ENCODE measurements around the gene LRCH1.

DNA sequence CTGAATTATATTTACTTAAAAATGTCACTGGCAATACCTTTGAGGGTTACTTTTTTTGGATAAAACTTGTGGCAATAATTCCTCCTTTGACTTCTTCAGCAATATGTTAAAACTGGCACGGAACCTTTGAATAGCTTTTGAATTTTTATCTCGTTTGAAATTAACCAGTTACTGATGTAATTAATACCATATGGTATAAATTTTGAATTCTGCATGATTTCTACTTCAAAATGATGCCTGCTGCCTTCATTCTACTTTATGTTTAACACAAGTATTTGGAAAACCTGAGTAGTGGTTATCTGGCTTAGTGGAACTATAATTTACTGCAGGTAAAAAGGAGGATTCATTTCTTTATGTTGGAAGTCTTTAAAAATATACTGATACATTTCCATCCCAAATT lies 85.3 kb downstream of the LRCH1 start:
- TF ChIP-seq, protein P1, sequence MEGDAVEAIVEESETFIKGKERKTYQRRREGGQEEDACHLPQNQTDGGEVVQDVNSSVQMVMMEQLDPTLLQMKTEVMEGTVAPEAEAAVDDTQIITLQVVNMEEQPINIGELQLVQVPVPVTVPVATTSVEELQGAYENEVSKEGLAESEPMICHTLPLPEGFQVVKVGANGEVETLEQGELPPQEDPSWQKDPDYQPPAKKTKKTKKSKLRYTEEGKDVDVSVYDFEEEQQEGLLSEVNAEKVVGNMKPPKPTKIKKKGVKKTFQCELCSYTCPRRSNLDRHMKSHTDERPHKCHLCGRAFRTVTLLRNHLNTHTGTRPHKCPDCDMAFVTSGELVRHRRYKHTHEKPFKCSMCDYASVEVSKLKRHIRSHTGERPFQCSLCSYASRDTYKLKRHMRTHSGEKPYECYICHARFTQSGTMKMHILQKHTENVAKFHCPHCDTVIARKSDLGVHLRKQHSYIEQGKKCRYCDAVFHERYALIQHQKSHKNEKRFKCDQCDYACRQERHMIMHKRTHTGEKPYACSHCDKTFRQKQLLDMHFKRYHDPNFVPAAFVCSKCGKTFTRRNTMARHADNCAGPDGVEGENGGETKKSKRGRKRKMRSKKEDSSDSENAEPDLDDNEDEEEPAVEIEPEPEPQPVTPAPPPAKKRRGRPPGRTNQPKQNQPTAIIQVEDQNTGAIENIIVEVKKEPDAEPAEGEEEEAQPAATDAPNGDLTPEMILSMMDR (IDR thresholded peaks at IDR 0.05; ENCODE audit: insufficient read depth, low read length), result no peak
- TF ChIP-seq, protein P2, sequence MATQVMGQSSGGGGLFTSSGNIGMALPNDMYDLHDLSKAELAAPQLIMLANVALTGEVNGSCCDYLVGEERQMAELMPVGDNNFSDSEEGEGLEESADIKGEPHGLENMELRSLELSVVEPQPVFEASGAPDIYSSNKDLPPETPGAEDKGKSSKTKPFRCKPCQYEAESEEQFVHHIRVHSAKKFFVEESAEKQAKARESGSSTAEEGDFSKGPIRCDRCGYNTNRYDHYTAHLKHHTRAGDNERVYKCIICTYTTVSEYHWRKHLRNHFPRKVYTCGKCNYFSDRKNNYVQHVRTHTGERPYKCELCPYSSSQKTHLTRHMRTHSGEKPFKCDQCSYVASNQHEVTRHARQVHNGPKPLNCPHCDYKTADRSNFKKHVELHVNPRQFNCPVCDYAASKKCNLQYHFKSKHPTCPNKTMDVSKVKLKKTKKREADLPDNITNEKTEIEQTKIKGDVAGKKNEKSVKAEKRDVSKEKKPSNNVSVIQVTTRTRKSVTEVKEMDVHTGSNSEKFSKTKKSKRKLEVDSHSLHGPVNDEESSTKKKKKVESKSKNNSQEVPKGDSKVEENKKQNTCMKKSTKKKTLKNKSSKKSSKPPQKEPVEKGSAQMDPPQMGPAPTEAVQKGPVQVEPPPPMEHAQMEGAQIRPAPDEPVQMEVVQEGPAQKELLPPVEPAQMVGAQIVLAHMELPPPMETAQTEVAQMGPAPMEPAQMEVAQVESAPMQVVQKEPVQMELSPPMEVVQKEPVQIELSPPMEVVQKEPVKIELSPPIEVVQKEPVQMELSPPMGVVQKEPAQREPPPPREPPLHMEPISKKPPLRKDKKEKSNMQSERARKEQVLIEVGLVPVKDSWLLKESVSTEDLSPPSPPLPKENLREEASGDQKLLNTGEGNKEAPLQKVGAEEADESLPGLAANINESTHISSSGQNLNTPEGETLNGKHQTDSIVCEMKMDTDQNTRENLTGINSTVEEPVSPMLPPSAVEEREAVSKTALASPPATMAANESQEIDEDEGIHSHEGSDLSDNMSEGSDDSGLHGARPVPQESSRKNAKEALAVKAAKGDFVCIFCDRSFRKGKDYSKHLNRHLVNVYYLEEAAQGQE (IDR thresholded peaks at IDR 0.05; ENCODE audit: insufficient replicate concordance, low read depth), result no peak
- TF ChIP-seq GABPA (IDR thresholded peaks at IDR 0.05; ENCODE audit: low read depth), result no peak

All from HL-60 (cell line).